Subcutaneous abdominal adipose tissue (tissue), 5 donors: Measurements from ENCODE around the gene ZNF236.
"Not testable (repeated sequence)": the region's sequence is repeated elsewhere in the genome, so short reads cannot be mapped to it uniquely, and the experiment has no call there.

Source experiments
- H3K27ac ChIP-seq: one replicate; pipeline ENCODE4 v1.7.0; 2013; ENCODE audit warnings: low read depth, mild to moderate bottlenecking, inconsistent platforms, low read length, moderate library complexity
- H3K27me3 ChIP-seq, 5 donors: one replicate each; pipeline ENCODE4 v1.7.0; 2013; ENCODE audit warnings: low read length in 5 of 5, inconsistent platforms in 1 of 5; ENCODE audit not compliant: control insufficient read depth in 5 of 5, insufficient read depth in 4 of 5
- H3K36me3 ChIP-seq, 5 donors: one replicate each; pipeline ENCODE4 v1.7.0; 2013; ENCODE audit warnings: low read length in 5 of 5; ENCODE audit not compliant: control insufficient read depth in 5 of 5, insufficient read depth in 5 of 5
- H3K4me1 ChIP-seq, 5 donors: one replicate each; pipeline ENCODE4 v1.7.0; 2013; ENCODE audit warnings: low read length in 5 of 5, mild to moderate bottlenecking in 3 of 5, moderate library complexity in 1 of 5; ENCODE audit not compliant: control insufficient read depth in 5 of 5, insufficient read depth in 5 of 5
- H3K4me3 ChIP-seq, 5 donors: one replicate each; pipeline ENCODE4 v1.7.0; 2013; ENCODE audit warnings: low read length in 5 of 5, low read depth in 1 of 5
- H3K9ac ChIP-seq, 5 donors: one replicate each; pipeline ENCODE4 v1.7.0; 2013; ENCODE audit warnings: low read length in 5 of 5, mild to moderate bottlenecking in 4 of 5, moderate library complexity in 3 of 5
- H3K9me3 ChIP-seq, 5 donors: one replicate each; pipeline ENCODE4 v1.7.0; 2013; ENCODE audit warnings: low read length in 5 of 5; ENCODE audit not compliant: control insufficient read depth in 5 of 5
- donor health status: healthy.
- donor health status: healthy.
- donor health status: healthy.
- donor health status: healthy.
- donor health status: healthy.

Gene ZNF236

GRCh38 chr18:76801567-76802505, 20.5 kb upstream of the ZNF236 start:
- Histone ChIP-seq H3K36me3 (no peaks in the 10 kb centered on the region), H3K4me1 (peaks cover 0 to 16% (median 14%) of the 10 kb centered on the region in 5 donors), H3K27me3 (peaks cover 0 to 5% (median 2%) of the 10 kb centered on the region in 5 donors), H3K9ac (peak overlapping the region in 1 of 5 donors; percentile 35), H3K9me3 (peaks cover 0 to 6% (median 4%) of the 10 kb centered on the region in 5 donors), H3K27ac (no peak overlapping the region), H3K4me3 (peak overlapping the region; percentile 17 to 51 (median 28))

GRCh38 chr18:76803413-76803812, 18.9 kb upstream of the ZNF236 start:
- Histone ChIP-seq H3K9ac (peak overlapping the region in 2 of 5 donors; percentile 17 to 30), H3K27ac (no peak overlapping the region), H3K27me3 (peaks cover 0 to 5% (median 2%) of the 10 kb centered on the region in 5 donors), H3K4me1 (peaks cover 0 to 16% (median 14%) of the 10 kb centered on the region in 5 donors), H3K9me3 (no peaks in the 10 kb centered on the region), H3K4me3 (peak overlapping the region in 2 of 5 donors; percentile 2 to 25), H3K36me3 (peaks cover 0 to 10% (median 2%) of the 10 kb centered on the region in 5 donors)

- no peak overlapping the region for H3K27ac ChIP-seq
- peak overlapping the region in 2 of 5 donors; percentile 2 to 25 for H3K4me3 ChIP-seq
- peaks cover 0 to 5% (median 2%) of the 10 kb centered on the region in 5 donors for H3K27me3 ChIP-seq
- peaks cover 0 to 14% (median 5%) of the 10 kb centered on the region in 5 donors for H3K36me3 ChIP-seq
- no peaks in the 10 kb centered on the region for H3K9me3 ChIP-seq
- peak overlapping the region in 2 of 5 donors; percentile 17 to 30 for H3K9ac ChIP-seq
- peaks cover 0 to 16% (median 14%) of the 10 kb centered on the region in 5 donors for H3K4me1 ChIP-seq
Measured at GRCh38 chr18:76803814-76804213, 18.5 kb upstream of the ZNF236 start.

- peaks cover 0 to 5% (median 2%) of the 10 kb centered on the region in 5 donors for H3K27me3 ChIP-seq
- no peak overlapping the region for H3K27ac ChIP-seq
- H3K4me3 ChIP-seq: no peak overlapping the region
- no peak overlapping the region for H3K9ac ChIP-seq
- no peaks in the 10 kb centered on the region for H3K9me3 ChIP-seq
- H3K36me3 ChIP-seq: peaks cover 0 to 14% (median 5%) of the 10 kb centered on the region in 5 donors
- peaks cover 0 to 16% (median 14%) of the 10 kb centered on the region in 5 donors for H3K4me1 ChIP-seq
Measured at GRCh38 chr18:76805221-76805620, 17.1 kb upstream of the ZNF236 start.

DNA sequence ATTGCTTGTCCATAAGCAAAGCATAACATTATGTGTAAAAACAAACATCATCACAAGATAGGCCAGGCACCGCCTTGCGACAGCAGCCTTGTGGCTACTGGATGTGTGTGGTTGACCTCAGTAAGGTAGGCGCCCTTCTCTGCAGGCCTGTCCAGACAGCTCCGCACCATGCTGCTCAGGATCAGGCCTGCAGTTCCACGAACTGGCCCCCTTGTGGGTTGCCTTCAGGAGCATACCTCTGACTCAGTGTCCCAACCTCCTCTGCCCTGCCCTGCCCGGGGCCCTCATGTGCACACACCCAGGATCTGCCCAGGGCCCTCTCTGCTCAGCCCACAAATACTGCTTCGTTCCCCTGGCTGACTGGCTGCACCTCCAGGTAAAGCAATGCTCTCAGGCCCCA, 16.1 kb upstream of the ZNF236 start:
- no peaks in the 10 kb centered on the region for H3K9me3 ChIP-seq

GRCh38 chr18:76808561-76808960, 13.8 kb upstream of the ZNF236 start:
- Histone ChIP-seq H3K36me3 (peaks cover 0 to 14% (median 5%) of the 10 kb centered on the region in 5 donors), H3K4me1 (peaks cover 0 to 5% (median 4%) of the 10 kb centered on the region in 5 donors), H3K27me3 (no peaks in the 10 kb centered on the region), H3K27ac (no peak overlapping the region), H3K9me3 (no peaks in the 10 kb centered on the region), H3K9ac (no peak overlapping the region), H3K4me3 (no peak overlapping the region)

More for the DNA sequence above, 16.1 kb upstream of the ZNF236 start:
- H3K4me3 ChIP-seq: no peak overlapping the region
- peaks cover 0 to 14% (median 5%) of the 10 kb centered on the region in 5 donors for H3K36me3 ChIP-seq
- H3K27me3 ChIP-seq: peaks cover 0 to 5% (median 2%) of the 10 kb centered on the region in 5 donors
- no peak overlapping the region for H3K9ac ChIP-seq
- H3K4me1 ChIP-seq: peaks cover 0 to 16% (median 14%) of the 10 kb centered on the region in 5 donors
- no peak overlapping the region for H3K27ac ChIP-seq

DNA sequence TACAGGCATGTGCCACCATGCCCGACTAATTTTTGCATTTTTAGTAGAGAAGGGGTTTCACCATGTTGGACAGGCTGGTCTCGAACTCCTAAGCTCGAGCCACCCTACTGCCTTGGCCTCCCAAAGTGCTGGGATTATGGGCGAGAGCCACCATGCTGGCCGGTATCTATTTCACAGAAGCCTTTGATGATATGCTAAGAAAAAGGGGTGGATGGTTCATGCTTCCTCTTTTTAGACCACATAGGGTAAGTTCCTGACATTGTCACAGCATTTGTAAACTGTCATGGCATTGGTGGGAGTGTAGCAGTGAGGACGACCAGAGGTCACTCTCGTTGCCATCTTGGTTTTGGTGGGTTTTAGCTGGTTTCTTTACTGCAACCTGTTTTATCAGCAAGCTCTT, 10.8 kb upstream of the ZNF236 start:
- peaks cover 0 to 34% (median 10%) of the 10 kb centered on the region in 5 donors for H3K36me3 ChIP-seq
- not testable (repeated sequence) for H3K9me3 ChIP-seq, H3K27me3 ChIP-seq, H3K9ac ChIP-seq, H3K4me1 ChIP-seq, H3K27ac ChIP-seq, H3K4me3 ChIP-seq

DNA sequence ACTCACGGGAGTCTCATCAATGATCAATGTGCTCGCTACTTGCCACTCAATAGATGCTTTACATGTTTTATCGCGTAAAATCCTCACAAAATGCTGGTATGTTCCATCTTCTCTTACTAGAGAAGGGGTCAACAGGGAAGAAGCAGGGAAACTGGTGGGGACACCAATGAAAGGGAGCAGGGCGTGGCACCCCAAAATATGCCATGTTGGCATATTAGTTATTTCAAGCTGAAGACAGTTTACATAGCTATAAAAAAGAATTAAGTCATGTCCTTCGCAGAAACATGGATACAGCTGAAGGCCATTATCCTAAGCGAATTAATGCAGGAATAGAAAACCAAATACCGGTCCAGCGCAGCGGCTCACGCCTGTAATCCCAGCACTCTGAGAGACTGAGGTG, 8.1 kb upstream of the ZNF236 start:
- H3K27me3 ChIP-seq: no peaks in the 10 kb centered on the region
- no peak overlapping the region for H3K9ac ChIP-seq
- peaks cover 0 to 22% (median 5%) of the 10 kb centered on the region in 5 donors for H3K36me3 ChIP-seq
- H3K27ac ChIP-seq: no peak overlapping the region
- no peaks in the 10 kb centered on the region for H3K9me3 ChIP-seq
- H3K4me1 ChIP-seq: no peaks in the 10 kb centered on the region
- H3K4me3 ChIP-seq: no peak overlapping the region

DNA sequence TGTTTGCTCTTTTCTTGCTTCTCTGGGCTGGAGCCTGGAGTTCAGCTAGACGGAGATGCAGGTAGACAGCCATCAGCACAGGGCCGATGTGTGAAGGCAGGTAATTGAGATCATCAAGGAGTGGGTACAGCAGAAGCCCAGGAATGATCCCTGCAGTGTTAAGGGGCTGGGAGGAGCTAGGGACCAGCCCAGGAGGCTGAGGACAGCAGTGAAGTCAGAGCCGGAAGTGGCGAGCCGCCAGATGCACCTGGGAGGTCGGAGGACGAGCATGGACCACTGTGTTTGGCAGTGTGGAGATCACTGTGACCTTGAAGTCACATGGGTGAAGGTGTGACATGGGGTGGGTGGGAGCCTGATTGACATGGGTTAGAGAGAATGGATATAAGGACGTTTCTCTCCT, 6.2 kb upstream of the ZNF236 start:
- H3K9ac ChIP-seq: no peak overlapping the region
- H3K4me3 ChIP-seq: no peak overlapping the region
- H3K36me3 ChIP-seq: peaks cover 0 to 22% (median 5%) of the 10 kb centered on the region in 5 donors
- peaks cover 3 to 11% (median 8%) of the 10 kb centered on the region in 5 donors for H3K4me1 ChIP-seq
- no peaks in the 10 kb centered on the region for H3K27me3 ChIP-seq
- H3K27ac ChIP-seq: no peak overlapping the region
- no peaks in the 10 kb centered on the region for H3K9me3 ChIP-seq
